CD14-positive monocyte (primary cell): Measurements from ENCODE around the gene FNDC10. TPM values are rescaled to one million over a fixed set of nuclear protein-coding genes. Genes with fewer than 3 reads are reported as not detected.

Experiments used
- DNase-seq, 3 donors: peaks; one replicate each; pipeline ENCODE4 v3.0.0-alpha.2; 2011 to 2022
- H2AFZ ChIP-seq: 2 replicates; pipeline ENCODE4 v1.6.0; 2012; ENCODE audit warnings: mild to moderate bottlenecking, low read depth, low read length, inconsistent platforms; ENCODE audit not compliant: insufficient read depth, poor library complexity, severe bottlenecking
- H3K27ac ChIP-seq, 2 donors: 1 replicate in 1 of 2; 2 replicates in 1 of 2; pipeline ENCODE4 v1.5.1; 2012 to 2013; ENCODE audit warnings: low read length in 2 of 2, control low read depth in 1 of 2, inconsistent platforms in 1 of 2, low read depth in 1 of 2, mild to moderate bottlenecking in 1 of 2
- H3K27me3 ChIP-seq, 2 donors: one replicate each; pipeline versions ENCODE4 v1.6.0 to v1.6.1; 2011 to 2013; ENCODE audit warnings: low read length in 2 of 2; ENCODE audit not compliant: control insufficient read depth in 2 of 2, insufficient read depth in 2 of 2
- H3K36me3 ChIP-seq, 2 donors: replicated peaks in 1 of 2; 1 replicate in 1 of 2; 2 replicates in 1 of 2; pipeline versions ENCODE4 v1.5.1 to v1.6.1; 2012 to 2013; ENCODE audit warnings: low read length in 2 of 2, control low read depth in 1 of 2, inconsistent platforms in 1 of 2, mild to moderate bottlenecking in 1 of 2; ENCODE audit not compliant: insufficient read depth in 2 of 2, control insufficient read depth in 1 of 2
- H3K4me1 ChIP-seq, 2 donors: 1 replicate in 1 of 2; 2 replicates in 1 of 2; pipeline versions ENCODE4 v1.5.1 to v1.6.1; 2012 to 2013; ENCODE audit warnings: low read length in 2 of 2, control low read depth in 1 of 2, inconsistent platforms in 1 of 2, mild to moderate bottlenecking in 1 of 2, moderate library complexity in 1 of 2; ENCODE audit not compliant: insufficient read depth in 2 of 2, control insufficient read depth in 1 of 2
- H3K4me2 ChIP-seq: replicated peaks from 2 replicates; pipeline ENCODE3; 2012; ENCODE audit warnings: low read length, moderate library complexity, mild to moderate bottlenecking; ENCODE audit not compliant: poor library complexity, severe bottlenecking; ENCODE audit errors: extremely low read depth
- H3K4me3 ChIP-seq, 3 experiments: fragments of 200-600 bp in 1 of 3; sonication (generic) in 1 of 3; replicated peaks in 1 of 3; 1 replicate in 2 of 3; 2 replicates in 1 of 3; pipeline ENCODE4 v1.5.1; 2011 to 2013; ENCODE audit warnings: low read length in 3 of 3, mild to moderate bottlenecking in 3 of 3, control low read depth in 2 of 3, low read depth in 2 of 3, inconsistent platforms in 1 of 3, moderate library complexity in 1 of 3
- H3K79me2 ChIP-seq: 2 replicates; pipeline ENCODE4 v1.6.0; 2012; ENCODE audit warnings: mild to moderate bottlenecking, control low read depth, inconsistent platforms, low read length, moderate library complexity; ENCODE audit not compliant: insufficient read depth
- H3K9ac ChIP-seq: 2 replicates; pipeline ENCODE4 v1.6.0; 2017; ENCODE audit warnings: low read length, mild to moderate bottlenecking; ENCODE audit not compliant: insufficient read depth, poor library complexity, severe bottlenecking
- H3K9me3 ChIP-seq, 2 donors: replicated peaks in 1 of 2; 1 replicate in 1 of 2; 2 replicates in 1 of 2; pipeline versions ENCODE4 v1.5.1 to v1.6.1; 2012 to 2013; ENCODE audit warnings: low read length in 2 of 2, control low read depth in 1 of 2; ENCODE audit not compliant: control insufficient read depth in 1 of 2, insufficient read depth in 1 of 2
- H4K20me1 ChIP-seq: 2 replicates; pipeline ENCODE4 v1.6.0; 2012; ENCODE audit warnings: mild to moderate bottlenecking, low read length, control low read depth, moderate library complexity; ENCODE audit not compliant: insufficient read depth
- H3K27ac Mint-ChIP-seq, 7 donors: one replicate each; pipeline ENCODE4 v1.8.0; 2020; ENCODE audit warnings: mild to moderate bottlenecking in 7 of 7, mixed read lengths in 7 of 7, moderate library complexity in 6 of 7, inconsistent platforms in 2 of 7
- H3K27me3 Mint-ChIP-seq, 3 donors: one replicate each; pipeline ENCODE4 v1.8.0; 2021 to 2022; ENCODE audit warnings: low read depth in 3 of 3, mild to moderate bottlenecking in 3 of 3, mixed read lengths in 3 of 3, moderate library complexity in 3 of 3, inconsistent platforms in 1 of 3
- H3K36me3 Mint-ChIP-seq, 2 donors: one replicate each; pipeline ENCODE4 v1.8.0; 2020; ENCODE audit warnings: mixed read lengths in 2 of 2, inconsistent platforms in 1 of 2, mild to moderate bottlenecking in 1 of 2
- H3K4me1 Mint-ChIP-seq: one replicate; pipeline ENCODE4 v1.8.0; 2020; ENCODE audit warnings: mild to moderate bottlenecking, mixed read lengths
- H3K4me3 Mint-ChIP-seq, 2 donors: one replicate each; pipeline ENCODE4 v1.8.0; 2020; ENCODE audit warnings: mild to moderate bottlenecking in 2 of 2, mixed read lengths in 2 of 2, moderate library complexity in 1 of 2
- H3K9me3 Mint-ChIP-seq, 7 donors: one replicate each; pipeline ENCODE4 v1.8.0; 2020 to 2022; ENCODE audit warnings: mixed read lengths in 7 of 7, mild to moderate bottlenecking in 6 of 7, moderate library complexity in 6 of 7, inconsistent platforms in 2 of 7
- CTCF ChIP-seq: fragments of 200-600 bp; IDR thresholded peaks from one replicate; pipeline ENCODE4 v1.8.0; 2022; ENCODE audit warnings: antibody characterized with exemption, mild to moderate bottlenecking
- WGBS: methylation state at CpG from one replicate; pipeline ENCODE4 v1.1.5; 2013; ENCODE audit warnings: missing lambda C conversion rate; ENCODE audit not compliant: insufficient coverage; 5-methylcytosine and 5-hydroxymethylcytosine counted together
- intact Hi-C, 2 donors: fragments of 100-400 bp; cut with micrococcal nuclease; formaldehyde crosslinking; loops; one replicate each; pipeline versions ENCODE4 v1.15.0 to v1.15.1; 2023
- polyA plus RNA-seq, 3 donors: library from polyadenylated mRNA; depleted of rRNA in 1 of 3; unstranded in 2 of 3; stranded (reverse) in 1 of 3; fragments of 300-500 nt in 2 of 3; fragments of >200 nt in 1 of 3; fragmentation: Illumina TruSeq in 2 of 3; gene quantifications; 1 replicate in 2 of 3; 2 replicates in 1 of 3; pipeline ENCODE4 v1.2.3, GENCODE V29; 2012 to 2021

FNDC10 gene
- polyA plus RNA-seq, 3 donors, result 0.46 to 3.4 (median 1.5) TPM

DNA sequence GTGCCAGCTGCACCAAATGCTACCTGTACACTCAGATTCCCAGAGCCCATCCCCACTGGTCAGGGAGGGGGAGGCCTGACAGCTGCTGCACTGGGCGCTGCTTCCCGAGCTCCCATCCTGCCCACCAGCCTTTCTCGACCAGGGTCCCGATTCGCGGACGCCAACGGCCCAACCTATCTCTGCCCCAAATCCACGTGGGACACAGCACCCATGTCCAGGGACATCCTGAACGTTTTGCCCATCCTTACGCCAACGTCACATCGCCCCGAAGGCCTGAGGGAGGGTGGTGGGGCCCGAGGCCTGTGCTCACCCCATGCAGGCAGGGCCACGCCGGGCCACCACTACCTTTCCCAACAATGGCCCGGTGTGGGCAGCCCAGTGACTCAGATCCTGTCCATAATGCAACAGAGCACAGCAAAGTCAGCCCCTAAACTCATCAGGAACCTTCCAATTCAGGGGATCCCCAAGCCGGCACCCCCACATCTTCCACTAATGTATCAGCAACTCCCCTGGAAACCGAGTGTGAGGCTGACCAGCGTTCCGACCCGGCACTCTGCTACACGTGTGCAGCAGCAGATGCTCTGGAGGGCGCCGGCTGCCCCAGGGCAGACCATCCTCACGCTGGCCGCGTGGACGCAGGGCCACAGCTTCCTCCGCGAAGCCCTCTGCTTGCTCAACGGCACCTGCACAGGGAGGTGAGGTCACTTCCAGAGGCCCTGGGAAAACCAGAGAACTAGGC is 48.2 kb downstream of the FNDC10 start:
- H3K79me2 ChIP-seq, result peaks cover 19% of the 10 kb centered on the region
- intact Hi-C loops, result no loop called here
- no peak overlapping the region for H3K4me3 Mint-ChIP-seq
- peaks cover 77% of the 10 kb centered on the region for H4K20me1 ChIP-seq
- H3K36me3 Mint-ChIP-seq, result peaks cover 11 to 23% of the 10 kb centered on the region in 2 donors
- no peaks in the 10 kb centered on the region for H3K27me3 Mint-ChIP-seq
- no peak overlapping the region for H3K27ac Mint-ChIP-seq
- H3K9ac ChIP-seq, result no peak overlapping the region
- no peak for DNase-seq
- TF ChIP-seq CTCF, result no peak
- H3K9me3 ChIP-seq, result no peaks in the 10 kb centered on the region
- H3K9me3 Mint-ChIP-seq, result peaks cover 0 to 2% (median 0%) of the 10 kb centered on the region in 7 donors
- H2AFZ ChIP-seq, result no peak overlapping the region
- H3K4me3 ChIP-seq, result no peak overlapping the region
- no peak overlapping the region for H3K27ac ChIP-seq
- H3K4me2 ChIP-seq, result no peak overlapping the region
- H3K4me1 ChIP-seq, result no peaks in the 10 kb centered on the region
- WGBS, result 93% methylated on average over 28 of the region's 33 CpGs
- peaks cover 2% of the 10 kb centered on the region for H3K4me1 Mint-ChIP-seq
- H3K27me3 ChIP-seq, result no peaks in the 10 kb centered on the region
- peaks cover 9 to 12% of the 10 kb centered on the region in 2 donors for H3K36me3 ChIP-seq

GRCh38 chr1:1550591-1551432 is 49.1 kb downstream of the FNDC10 start:
- Histone ChIP-seq H3K4me2 (no peak overlapping the region), H3K9ac (no peak overlapping the region), H3K9me3 (no peaks in the 10 kb centered on the region), H3K4me3 (no peak overlapping the region), H3K79me2 (peaks cover 19% of the 10 kb centered on the region), H3K27me3 (no peaks in the 10 kb centered on the region), H3K27ac (no peak overlapping the region), H3K36me3 (peaks cover 11 to 16% of the 10 kb centered on the region in 2 donors), H3K4me1 (no peaks in the 10 kb centered on the region), H4K20me1 (peaks cover 68% of the 10 kb centered on the region), H2AFZ (no peak overlapping the region)
- Mint-ChIP-seq H3K4me1 (peaks cover 2% of the 10 kb centered on the region), H3K27ac (peak overlapping the region in 1 of 7 donors; percentile 66), H3K4me3 (no peak overlapping the region), H3K9me3 (peaks cover 0 to 2% (median 0%) of the 10 kb centered on the region in 7 donors), H3K36me3 (peaks cover 10 to 26% of the 10 kb centered on the region in 2 donors), H3K27me3 (no peaks in the 10 kb centered on the region)
- 97% methylated on average over 9 of the region's 15 CpGs for WGBS
- no peak for TF ChIP-seq CTCF
- DNase-seq, result no peak
- intact Hi-C loops, result no loop called here
